Fibroblast of lung (primary cell): ENCODE measurements around the gene CIAO2A.

Source experiments
- CTCF ChIP-seq, 2 donors: IDR thresholded peaks in 1 of 2; conservative IDR thresholded peaks in 1 of 2; 1 replicate in 1 of 2; 2 replicates in 1 of 2; pipeline ENCODE4 v1.5.1; 2011 to 2012; ENCODE audit warnings: low read length in 2 of 2, control low read depth in 1 of 2, inconsistent platforms in 1 of 2, low read depth in 1 of 2, mild to moderate bottlenecking in 1 of 2
- EZH2 ChIP-seq: IDR thresholded peaks from 2 replicates; pipeline ENCODE4 v1.5.1; 2012; ENCODE audit warnings: low read length, control low read depth, mild to moderate bottlenecking; ENCODE audit errors: missing control alignments

- TF ChIP-seq EZH2 (no peak), CTCF (conservative IDR thresholded peaks at IDR 0.05 in 1 of 2, IDR thresholded peaks at IDR 0.05 in 1 of 2; ENCODE audit: low read depth in 1 of 2, low read length in 2 of 2) (no peak)
Observed at GRCh38 chr15:64089543-64090280, 3.9 kb downstream of the CIAO2A start.
